ENCODE data around the gene CDKN2B.
A peak's percentile ranks its signal among the peaks of the same experiment; 100 is the strongest.

CDKN2B gene

GRCh38 chr9:21996438-21996837 lies 12.7 kb downstream of the CDKN2B start:
- no peak for DNase-seq (ENCODE audit: low read depth)
- TF ChIP-seq CTCF (conservative IDR thresholded peaks at IDR 0.05; ENCODE audit: low read depth, low read length): no peak
- peak overlapping the region; percentile 75 for H3K4me3 ChIP-seq (ENCODE audit: low read length)

GRCh38 chr9:21995666-21996398 lies 13.3 kb downstream of the CDKN2B start:
- H3K4me3 ChIP-seq (ENCODE audit: low read length): peak overlapping the region; percentile 75
- DNase-seq (ENCODE audit: low read depth): no peak
- peak; percentile 43 for TF ChIP-seq CTCF (conservative IDR thresholded peaks at IDR 0.05; ENCODE audit: low read depth, low read length)

GRCh38 chr9:21995006-21995665 lies 14.0 kb downstream of the CDKN2B start:
- DNase-seq (ENCODE audit: low read depth): no peak
- H3K4me3 ChIP-seq (ENCODE audit: low read length): peak overlapping the region; percentile 75
- TF ChIP-seq CTCF (conservative IDR thresholded peaks at IDR 0.05; ENCODE audit: low read depth, low read length): no peak

GRCh38 chr9:21994556-21995005 lies 14.5 kb downstream of the CDKN2B start, which contains the start of gene CDKN2B-AS1:
Gene CDKN2B-AS1, plus strand, starts transcription at chr9:21994791.
- peak within 1 kb of the TSS; percentile 75 for H3K4me3 ChIP-seq (ENCODE audit: low read length)
- no peak for DNase-seq (ENCODE audit: low read depth)
- TF ChIP-seq CTCF (conservative IDR thresholded peaks at IDR 0.05; ENCODE audit: low read depth, low read length): peak; percentile 16

GRCh38 chr9:21993893-21994555 lies 15.1 kb downstream of the CDKN2B start, which contains the start of gene CDKN2A:
Gene CDKN2A, minus strand, starts transcription at chr9:21994392.
- H3K4me3 ChIP-seq (ENCODE audit: low read length): peak within 1 kb of the TSS; percentile 75
- DNase-seq (ENCODE audit: low read depth): no peak
- TF ChIP-seq CTCF (conservative IDR thresholded peaks at IDR 0.05; ENCODE audit: low read depth, low read length): no peak

- no peak for TF ChIP-seq CTCF (conservative IDR thresholded peaks at IDR 0.05; ENCODE audit: low read depth, low read length)
- H3K4me3 ChIP-seq (ENCODE audit: low read length): peak overlapping the region; percentile 75
Observed at GRCh38 chr9:21993007-21993406, 16.1 kb downstream of the CDKN2B start.

More at GRCh38 chr9:21993007-21993406, 16.1 kb downstream of the CDKN2B start:
- DNase-seq (ENCODE audit: low read depth): no peak
